SK-N-SH treated with all-trans-retinoic acid at 6 μM for 48 hours (cell line): ENCODE results near the gene PDIA5.

Experiments used
- ARNTL ChIP-seq: fragments of 450-650 bp; formaldehyde crosslinking; IDR thresholded peaks from 2 replicates; pipeline ENCODE4 v1.5.0; 2020; ENCODE audit warnings: low read depth, mild to moderate bottlenecking, moderate library complexity, borderline replicate concordance
- ZFP3 ChIP-seq: fragments of 250-450 bp; sonication (Bioruptor Pico); IDR thresholded peaks from 2 replicates; pipeline ENCODE4 v1.5.0; 2020; ENCODE audit warnings: mild to moderate bottlenecking, moderate library complexity
- TF ChIP-seq, protein P1 (sequence below): fragments of 250-450 bp; sonication (Bioruptor Pico); IDR thresholded peaks from 2 replicates; pipeline ENCODE4 v1.8.0; 2020; ENCODE audit warnings: mild to moderate bottlenecking, moderate library complexity, borderline replicate concordance
- TF ChIP-seq, protein P2 (sequence below): fragments of 250-450 bp; sonication (Bioruptor Pico); IDR thresholded peaks from 2 replicates; pipeline ENCODE4 v1.5.0; 2020; ENCODE audit warnings: mild to moderate bottlenecking, moderate library complexity

DNA sequence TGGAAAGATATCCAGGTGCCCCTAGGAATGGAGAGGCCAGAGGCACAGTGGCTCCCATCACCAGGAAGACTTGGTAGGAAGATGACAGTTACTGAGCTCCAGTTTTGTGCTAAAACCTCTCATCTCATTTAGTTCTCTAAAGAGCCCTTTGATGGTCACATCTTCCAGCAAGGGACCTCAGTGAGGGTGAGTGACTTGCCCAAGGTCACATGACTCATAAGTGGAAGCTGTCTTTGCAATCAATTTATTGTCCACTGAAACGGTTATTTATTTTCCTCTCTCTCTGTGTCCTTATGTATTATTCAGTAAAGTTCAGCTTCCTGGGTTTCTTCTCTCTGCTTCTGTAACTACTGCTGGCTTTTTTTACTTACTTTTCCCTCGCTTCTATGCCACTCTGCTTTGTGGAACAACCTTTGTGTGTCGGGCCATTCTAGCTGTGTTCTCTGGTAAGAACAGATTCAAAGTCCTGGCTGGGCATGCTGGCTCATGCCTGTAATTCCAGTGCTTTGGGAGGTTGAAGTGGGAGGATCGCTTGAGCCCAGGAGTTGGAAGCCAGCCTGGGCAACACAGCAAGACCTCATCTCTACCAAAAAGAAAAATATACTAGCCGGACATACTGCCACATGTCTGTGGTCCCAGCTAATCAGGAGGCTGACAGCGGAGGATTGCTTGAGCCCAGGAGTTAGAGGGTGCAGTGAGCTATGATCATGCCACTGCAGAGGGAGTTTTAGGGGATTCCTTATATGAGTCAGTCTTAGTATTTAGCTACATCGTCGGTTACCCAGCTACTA lies 55.9 kb downstream of the PDIA5 start:
- TF ChIP-seq, protein P1, sequence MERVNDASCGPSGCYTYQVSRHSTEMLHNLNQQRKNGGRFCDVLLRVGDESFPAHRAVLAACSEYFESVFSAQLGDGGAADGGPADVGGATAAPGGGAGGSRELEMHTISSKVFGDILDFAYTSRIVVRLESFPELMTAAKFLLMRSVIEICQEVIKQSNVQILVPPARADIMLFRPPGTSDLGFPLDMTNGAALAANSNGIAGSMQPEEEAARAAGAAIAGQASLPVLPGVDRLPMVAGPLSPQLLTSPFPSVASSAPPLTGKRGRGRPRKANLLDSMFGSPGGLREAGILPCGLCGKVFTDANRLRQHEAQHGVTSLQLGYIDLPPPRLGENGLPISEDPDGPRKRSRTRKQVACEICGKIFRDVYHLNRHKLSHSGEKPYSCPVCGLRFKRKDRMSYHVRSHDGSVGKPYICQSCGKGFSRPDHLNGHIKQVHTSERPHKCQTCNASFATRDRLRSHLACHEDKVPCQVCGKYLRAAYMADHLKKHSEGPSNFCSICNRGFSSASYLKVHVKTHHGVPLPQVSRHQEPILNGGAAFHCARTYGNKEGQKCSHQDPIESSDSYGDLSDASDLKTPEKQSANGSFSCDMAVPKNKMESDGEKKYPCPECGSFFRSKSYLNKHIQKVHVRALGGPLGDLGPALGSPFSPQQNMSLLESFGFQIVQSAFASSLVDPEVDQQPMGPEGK, result no peak
- no peak for TF ChIP-seq ARNTL (CRISPR knock-in tag)
- TF ChIP-seq ZFP3 (CRISPR knock-in tag), result no peak
- TF ChIP-seq, protein P2, sequence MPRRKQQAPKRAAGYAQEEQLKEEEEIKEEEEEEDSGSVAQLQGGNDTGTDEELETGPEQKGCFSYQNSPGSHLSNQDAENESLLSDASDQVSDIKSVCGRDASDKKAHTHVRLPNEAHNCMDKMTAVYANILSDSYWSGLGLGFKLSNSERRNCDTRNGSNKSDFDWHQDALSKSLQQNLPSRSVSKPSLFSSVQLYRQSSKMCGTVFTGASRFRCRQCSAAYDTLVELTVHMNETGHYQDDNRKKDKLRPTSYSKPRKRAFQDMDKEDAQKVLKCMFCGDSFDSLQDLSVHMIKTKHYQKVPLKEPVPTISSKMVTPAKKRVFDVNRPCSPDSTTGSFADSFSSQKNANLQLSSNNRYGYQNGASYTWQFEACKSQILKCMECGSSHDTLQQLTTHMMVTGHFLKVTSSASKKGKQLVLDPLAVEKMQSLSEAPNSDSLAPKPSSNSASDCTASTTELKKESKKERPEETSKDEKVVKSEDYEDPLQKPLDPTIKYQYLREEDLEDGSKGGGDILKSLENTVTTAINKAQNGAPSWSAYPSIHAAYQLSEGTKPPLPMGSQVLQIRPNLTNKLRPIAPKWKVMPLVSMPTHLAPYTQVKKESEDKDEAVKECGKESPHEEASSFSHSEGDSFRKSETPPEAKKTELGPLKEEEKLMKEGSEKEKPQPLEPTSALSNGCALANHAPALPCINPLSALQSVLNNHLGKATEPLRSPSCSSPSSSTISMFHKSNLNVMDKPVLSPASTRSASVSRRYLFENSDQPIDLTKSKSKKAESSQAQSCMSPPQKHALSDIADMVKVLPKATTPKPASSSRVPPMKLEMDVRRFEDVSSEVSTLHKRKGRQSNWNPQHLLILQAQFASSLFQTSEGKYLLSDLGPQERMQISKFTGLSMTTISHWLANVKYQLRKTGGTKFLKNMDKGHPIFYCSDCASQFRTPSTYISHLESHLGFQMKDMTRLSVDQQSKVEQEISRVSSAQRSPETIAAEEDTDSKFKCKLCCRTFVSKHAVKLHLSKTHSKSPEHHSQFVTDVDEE (CRISPR knock-in tag), result no peak
